Hepatocyte (in vitro differentiated cells): ENCODE data around the gene APOL4. TPM values are rescaled to one million over a fixed set of nuclear protein-coding genes. Genes with fewer than 3 reads are reported as not detected.
"Not testable (repeated sequence)": the region's sequence is repeated elsewhere in the genome, so short reads cannot be mapped to it uniquely, and the experiment has no call there.

Experiments
- DNase-seq: peaks from one replicate; pipeline ENCODE4 v3.0.0-alpha.2; 2016; ENCODE audit warnings: low spot score
- H2AFZ ChIP-seq: fragments of 200-600 bp; sonication (generic); 2 replicates; pipeline ENCODE4 v1.6.0; 2016; ENCODE audit warnings: antibody characterized with exemption, mild to moderate bottlenecking
- H3K27ac ChIP-seq: fragments of 200-600 bp; sonication (generic); 2 replicates; pipeline ENCODE4 v1.5.1; 2016; ENCODE audit warnings: mild to moderate bottlenecking
- H3K27me3 ChIP-seq: fragments of 200-600 bp; sonication (generic); 2 replicates; pipeline ENCODE4 v1.6.1; 2016
- H3K36me3 ChIP-seq: fragments of 200-600 bp; sonication (generic); replicated peaks from 2 replicates; pipeline ENCODE4 v1.5.1; 2016; ENCODE audit warnings: low read depth; ENCODE audit not compliant: insufficient read depth
- H3K4me1 ChIP-seq: fragments of 200-600 bp; sonication (generic); 2 replicates; pipeline ENCODE4 v1.5.1; 2016; ENCODE audit warnings: mild to moderate bottlenecking, moderate library complexity; ENCODE audit not compliant: insufficient read depth
- H3K4me2 ChIP-seq: fragments of 200-600 bp; sonication (generic); 2 replicates; pipeline ENCODE4 v1.6.0; 2016
- H3K4me3 ChIP-seq: fragments of 200-600 bp; sonication (generic); 2 replicates; pipeline ENCODE4 v1.5.1; 2016; ENCODE audit warnings: mild to moderate bottlenecking
- H3K79me2 ChIP-seq: fragments of 200-600 bp; sonication (generic); 2 replicates; pipeline ENCODE4 v1.6.0; 2017; ENCODE audit warnings: mild to moderate bottlenecking
- H3K9me2 ChIP-seq: fragments of 200-600 bp; sonication (generic); replicated peaks from 2 replicates; pipeline ENCODE4 v1.6.0; 2017; ENCODE audit warnings: mild to moderate bottlenecking; ENCODE audit not compliant: insufficient read depth
- H3K9me3 ChIP-seq: fragments of 200-600 bp; sonication (generic); 2 replicates; pipeline ENCODE4 v1.5.1; 2016; ENCODE audit warnings: low read depth, mild to moderate bottlenecking
- H4K20me1 ChIP-seq: fragments of 200-600 bp; sonication (generic); 2 replicates; pipeline ENCODE4 v1.6.0; 2016; ENCODE audit warnings: mild to moderate bottlenecking; ENCODE audit not compliant: insufficient read depth, poor library complexity, severe bottlenecking
- EZH2 ChIP-seq: fragments of 200-600 bp; sonication (generic); IDR thresholded peaks from 2 replicates; pipeline ENCODE4 v1.6.1; 2016; ENCODE audit warnings: antibody characterized with exemption, mild to moderate bottlenecking, borderline replicate concordance
- EZH2phosphoT487 ChIP-seq: fragments of 200-600 bp; sonication (generic); IDR thresholded peaks from one replicate; pipeline ENCODE4 v1.6.1; 2018; ENCODE audit warnings: antibody characterized with exemption, mild to moderate bottlenecking, low read depth, moderate library complexity; ENCODE audit not compliant: unreplicated experiment, severe bottlenecking
- WGBS: methylation state at CpG from one replicate; pipeline ENCODE4 v1.1.6; 2016; ENCODE audit warnings: low lambda C conversion rate; ENCODE audit errors: missing lambda C conversion rate; 5-methylcytosine and 5-hydroxymethylcytosine counted together
- polyA plus RNA-seq: library from polyadenylated mRNA; unstranded; fragments of >200 nt; fragmentation: Nextera tagmentation; extraction: Ambion mirVana; gene quantifications from 2 replicates; pipeline ENCODE4 v1.2.1, GENCODE V29; 2016
- total RNA-seq: library from RNA; depleted of rRNA; stranded (reverse); fragments of >200 nt; gene quantifications from 2 replicates; pipeline ENCODE4 v1.2.3, GENCODE V29; 2014
- TF ChIP-seq, protein P1 (sequence below): fragments of 200-600 bp; sonication (generic); IDR thresholded peaks from 2 replicates; pipeline ENCODE4 v1.5.1; 2016; ENCODE audit warnings: antibody characterized with exemption, mild to moderate bottlenecking; ENCODE audit not compliant: poor library complexity

The APOL4 gene
- total and polyA plus RNA-seq, 2 experiments from 2014 or later = 0.97 to 2.8 TPM

- no peak for DNase-seq
- Histone ChIP-seq H3K4me3 (no peak overlapping the region), H3K9me3 (no peaks in the 10 kb centered on the region), H3K4me2 (no peak overlapping the region), H3K36me3 (no peaks in the 10 kb centered on the region), H3K79me2 (no peaks in the 10 kb centered on the region), H4K20me1 (no peaks in the 10 kb centered on the region), H2AFZ (no peak overlapping the region), H3K27me3 (no peaks in the 10 kb centered on the region), H3K4me1 (no peaks in the 10 kb centered on the region), H3K27ac (no peak overlapping the region), H3K9me2 (no peaks in the 10 kb centered on the region)
- no peak for TF ChIP-seq EZH2phosphoT487
- TF ChIP-seq, protein P1, sequence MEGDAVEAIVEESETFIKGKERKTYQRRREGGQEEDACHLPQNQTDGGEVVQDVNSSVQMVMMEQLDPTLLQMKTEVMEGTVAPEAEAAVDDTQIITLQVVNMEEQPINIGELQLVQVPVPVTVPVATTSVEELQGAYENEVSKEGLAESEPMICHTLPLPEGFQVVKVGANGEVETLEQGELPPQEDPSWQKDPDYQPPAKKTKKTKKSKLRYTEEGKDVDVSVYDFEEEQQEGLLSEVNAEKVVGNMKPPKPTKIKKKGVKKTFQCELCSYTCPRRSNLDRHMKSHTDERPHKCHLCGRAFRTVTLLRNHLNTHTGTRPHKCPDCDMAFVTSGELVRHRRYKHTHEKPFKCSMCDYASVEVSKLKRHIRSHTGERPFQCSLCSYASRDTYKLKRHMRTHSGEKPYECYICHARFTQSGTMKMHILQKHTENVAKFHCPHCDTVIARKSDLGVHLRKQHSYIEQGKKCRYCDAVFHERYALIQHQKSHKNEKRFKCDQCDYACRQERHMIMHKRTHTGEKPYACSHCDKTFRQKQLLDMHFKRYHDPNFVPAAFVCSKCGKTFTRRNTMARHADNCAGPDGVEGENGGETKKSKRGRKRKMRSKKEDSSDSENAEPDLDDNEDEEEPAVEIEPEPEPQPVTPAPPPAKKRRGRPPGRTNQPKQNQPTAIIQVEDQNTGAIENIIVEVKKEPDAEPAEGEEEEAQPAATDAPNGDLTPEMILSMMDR = no peak
- no peak for TF ChIP-seq EZH2
- 68% methylated on average over 7 of the region's 7 CpGs for WGBS
Measured at GRCh38 chr22:36228944-36229343, 27.3 kb upstream of the APOL4 start.

- not testable (repeated sequence) for H2AFZ ChIP-seq, H3K4me2 ChIP-seq, H4K20me1 ChIP-seq, H3K27me3 ChIP-seq, H3K79me2 ChIP-seq, H3K4me3 ChIP-seq, DNase-seq, H3K9me3 ChIP-seq, H3K4me1 ChIP-seq, H3K9me2 ChIP-seq, H3K36me3 ChIP-seq, H3K27ac ChIP-seq
- 90% methylated on average over 1 of the region's 1 CpG for WGBS
Measured at GRCh38 chr22:36228369-36228768, 26.8 kb upstream of the APOL4 start.

DNA sequence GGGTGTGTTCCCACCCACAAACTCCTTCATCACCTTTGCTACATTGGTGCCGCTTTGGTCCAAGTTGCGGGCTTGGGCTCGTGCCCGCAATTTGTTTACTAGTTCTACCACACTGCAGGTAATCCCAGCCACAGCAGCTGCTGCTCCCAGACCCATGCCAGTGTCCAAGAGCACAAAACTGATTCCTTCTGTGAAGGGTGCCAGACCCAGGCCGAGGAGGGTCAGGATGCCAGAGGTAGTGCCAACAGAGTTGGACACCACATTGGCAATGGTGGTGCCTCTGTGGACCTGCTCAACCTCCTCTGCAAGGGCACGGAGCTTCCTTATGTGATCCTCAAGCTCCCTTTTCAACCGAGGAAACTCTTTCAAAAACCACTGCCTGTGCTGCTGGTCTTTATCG, 26.2 kb upstream of the APOL4 start:
- Histone ChIP-seq H2AFZ (no peak overlapping the region), H3K4me2 (no peak overlapping the region), H3K27me3 (no peaks in the 10 kb centered on the region), H3K79me2 (no peaks in the 10 kb centered on the region), H3K27ac (no peak overlapping the region), H3K4me3 (no peak overlapping the region), H4K20me1 (no peaks in the 10 kb centered on the region), H3K4me1 (no peaks in the 10 kb centered on the region), H3K9me3 (no peaks in the 10 kb centered on the region), H3K9me2 (no peaks in the 10 kb centered on the region), H3K36me3 (no peaks in the 10 kb centered on the region)
- TF ChIP-seq EZH2 (no peak), EZH2phosphoT487 (no peak)
- TF ChIP-seq, protein P1 = no peak
- DNase-seq = no peak
- WGBS = 84% methylated on average over 8 of the region's 8 CpGs

DNA sequence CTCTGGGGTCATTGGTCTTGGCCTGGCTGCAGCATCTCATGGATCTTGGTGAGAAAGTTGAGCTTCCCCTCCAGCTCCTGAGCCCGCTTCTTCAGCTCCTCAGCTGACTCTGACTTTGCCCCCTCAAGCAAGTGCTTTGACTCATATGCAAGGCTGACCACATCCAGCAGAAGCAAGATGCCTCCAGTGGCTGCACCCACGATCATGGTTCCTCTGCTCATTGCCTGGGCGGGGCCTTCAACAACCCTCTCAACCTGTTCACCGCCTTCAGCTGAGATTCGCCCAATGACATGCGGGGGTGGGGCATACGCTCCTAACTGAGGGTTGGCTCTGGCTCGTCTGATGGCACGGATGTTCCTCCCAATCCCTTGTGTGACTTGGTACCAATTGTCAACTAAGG, 25.8 kb upstream of the APOL4 start:
- Histone ChIP-seq H3K9me2 (no peaks in the 10 kb centered on the region), H2AFZ (no peak overlapping the region), H3K4me2 (no peak overlapping the region), H3K36me3 (no peaks in the 10 kb centered on the region), H4K20me1 (no peaks in the 10 kb centered on the region), H3K4me3 (no peak overlapping the region), H3K79me2 (no peaks in the 10 kb centered on the region), H3K4me1 (no peaks in the 10 kb centered on the region), H3K27ac (no peak overlapping the region), H3K27me3 (no peaks in the 10 kb centered on the region), H3K9me3 (no peaks in the 10 kb centered on the region)
- WGBS = 93% methylated on average over 9 of the region's 9 CpGs
- TF ChIP-seq EZH2phosphoT487 (no peak), EZH2 (no peak)
- TF ChIP-seq, protein P1 = no peak
- no peak for DNase-seq
